HG02763 (cell line): ENCODE measurements around the gene SHPK.

Experiments used
- ATAC-seq: cut with Tn5 transposase; IDR thresholded peaks from one replicate; pipeline ENCODE4 v1.9.1; 2021; ENCODE audit warnings: mild to moderate bottlenecking, moderate library complexity; ENCODE audit not compliant: unreplicated experiment

SHPK gene

GRCh38 chr17:3635474-3636153 lies 436 bp downstream of the SHPK start:
- no peak for ATAC-seq

- no peak for ATAC-seq
Measured at GRCh38 chr17:3632287-3632686, 3.8 kb downstream of the SHPK start.

DNA sequence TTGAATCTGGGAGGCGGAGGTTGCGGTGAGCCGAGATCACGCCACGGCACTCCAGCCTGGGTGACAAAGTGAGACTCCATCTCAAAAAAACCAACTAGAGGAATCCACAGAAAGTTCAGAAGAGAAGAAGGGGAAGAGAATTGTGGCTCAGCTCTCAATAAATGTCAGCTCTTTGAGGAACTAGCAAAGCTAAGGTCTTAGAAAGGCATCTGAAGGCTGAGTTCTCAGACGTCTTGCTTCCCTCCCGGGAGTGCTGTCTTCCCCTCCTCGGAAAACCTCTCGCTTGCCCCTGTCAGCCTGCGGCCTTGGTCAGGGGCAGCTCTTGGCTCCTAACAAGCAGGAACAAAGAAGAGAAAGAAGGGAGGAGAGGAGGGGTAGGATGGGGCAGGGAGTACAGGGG lies 5.3 kb downstream of the SHPK start:
- ATAC-seq, result no peak

DNA sequence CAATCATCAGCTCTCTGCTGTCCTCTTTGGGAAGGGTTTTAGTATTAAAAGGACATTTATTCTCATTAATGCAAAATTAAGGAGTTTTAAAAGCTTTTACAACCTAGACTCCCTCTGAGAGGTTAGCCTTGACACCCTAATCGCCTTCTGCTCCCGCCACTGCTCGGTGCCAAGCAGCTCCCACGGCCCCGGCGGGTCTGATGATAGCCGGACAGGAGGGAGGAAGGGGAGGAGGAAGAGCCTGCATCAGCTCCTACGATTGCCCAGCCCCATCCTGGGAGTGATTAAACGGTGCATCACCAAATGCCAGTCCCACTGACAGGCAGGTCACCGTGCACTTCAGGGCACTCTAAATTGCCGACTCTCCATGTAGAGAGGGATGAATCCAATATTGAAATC lies 8.3 kb downstream of the SHPK start:
- ATAC-seq, result no peak

DNA sequence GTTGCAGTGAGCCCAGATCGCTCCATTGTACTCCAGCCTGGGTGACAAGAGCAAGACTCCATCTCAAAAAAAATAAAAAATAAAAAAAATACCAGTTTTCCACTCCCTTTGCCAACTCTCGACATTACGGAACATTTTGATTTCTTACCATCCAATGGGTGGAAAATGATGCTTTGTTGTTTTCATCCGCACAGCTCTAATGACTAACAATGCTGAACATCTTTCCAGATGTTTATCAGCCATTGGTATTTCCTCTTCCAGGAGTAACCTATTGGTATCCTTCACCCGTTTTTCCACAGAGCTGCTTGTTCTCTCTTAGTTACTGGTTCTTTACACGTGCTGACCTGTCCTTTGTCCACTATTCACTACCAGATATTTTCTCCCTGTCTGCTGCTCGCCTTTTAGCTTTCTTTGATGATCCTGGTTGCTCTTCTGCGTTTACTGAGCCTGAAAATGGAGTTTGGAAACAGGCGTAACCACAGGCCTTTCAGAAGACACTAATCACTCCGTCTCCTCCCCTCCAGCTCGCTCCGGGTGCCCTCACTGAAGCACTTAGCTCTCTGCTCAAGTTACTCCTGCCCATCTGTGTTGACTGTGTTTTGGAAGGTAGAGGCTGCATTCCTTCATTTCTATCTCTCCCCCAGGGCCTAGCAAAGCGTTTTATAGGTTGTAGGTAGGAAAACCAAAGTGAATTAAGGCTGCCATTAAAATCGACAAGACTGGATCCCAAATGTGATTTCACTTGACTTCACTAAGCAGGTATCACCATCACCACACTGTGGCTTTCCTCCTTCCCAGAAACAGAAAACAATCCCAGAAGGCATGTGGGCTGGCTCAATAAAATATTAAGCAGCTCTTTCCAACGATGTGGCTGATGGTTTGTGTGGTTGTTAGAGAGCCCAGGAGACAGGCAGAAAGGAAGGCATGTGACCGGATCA lies 8.9 kb downstream of the SHPK start:
- no peak for ATAC-seq

DNA sequence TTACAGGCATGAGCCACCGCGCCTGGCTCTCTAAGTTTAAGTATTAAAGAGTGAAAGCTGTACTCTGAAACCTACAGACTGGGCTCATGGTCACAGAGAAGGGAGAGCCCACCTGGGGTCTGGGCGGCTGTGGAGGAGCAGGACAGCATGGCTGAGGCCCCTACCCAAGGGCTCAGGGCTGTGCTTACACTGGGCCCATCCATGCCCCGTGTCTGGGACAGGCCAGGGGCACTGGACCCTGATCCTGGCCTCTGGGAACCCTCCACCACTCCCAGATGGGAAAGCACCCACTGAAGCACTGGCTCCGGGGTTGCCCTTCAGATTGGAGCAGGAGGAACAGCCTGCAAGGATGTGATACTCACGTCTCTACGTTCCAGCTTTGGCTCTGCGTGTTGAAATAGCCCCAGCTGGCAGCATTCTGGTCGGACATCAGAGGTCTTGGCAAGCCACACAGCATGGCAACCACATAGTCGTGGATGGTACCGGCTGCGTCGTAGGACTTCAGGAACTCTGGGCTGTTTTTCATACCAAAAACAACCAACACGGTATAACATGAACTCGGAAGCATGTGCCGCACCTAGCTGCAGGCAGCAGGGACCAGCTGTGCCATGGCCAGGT lies 13.0 kb downstream of the SHPK start:
- no peak for ATAC-seq

GRCh38 chr17:3621146-3621720 lies 14.8 kb downstream of the SHPK start:
- ATAC-seq, result no peak

- no peak for ATAC-seq
Measured at GRCh38 chr17:3615160-3615870, 20.7 kb downstream of the SHPK start.

- no peak for ATAC-seq
Measured at GRCh38 chr17:3613124-3613523, 22.9 kb downstream of the SHPK start.

DNA sequence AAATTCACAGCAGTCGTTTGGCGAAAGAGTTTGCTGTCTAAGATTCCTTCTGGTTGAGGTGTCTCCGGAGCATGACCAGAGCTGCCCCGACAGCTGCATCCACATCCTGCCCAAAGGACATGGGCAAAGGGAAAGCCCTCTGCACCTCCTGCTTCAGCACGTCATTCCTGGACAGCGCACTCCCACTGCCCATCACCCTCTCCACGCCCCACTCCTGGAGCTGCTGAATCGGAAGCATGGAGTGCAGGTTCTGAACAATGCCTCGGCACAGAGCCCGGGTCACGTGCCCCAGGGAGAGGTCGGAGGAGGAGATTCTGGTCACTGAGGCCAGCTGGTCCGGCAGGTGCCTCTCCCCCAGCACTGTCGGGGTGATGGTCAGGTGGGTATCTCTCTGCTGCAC lies 25.5 kb downstream of the SHPK start:
- no peak for ATAC-seq

DNA sequence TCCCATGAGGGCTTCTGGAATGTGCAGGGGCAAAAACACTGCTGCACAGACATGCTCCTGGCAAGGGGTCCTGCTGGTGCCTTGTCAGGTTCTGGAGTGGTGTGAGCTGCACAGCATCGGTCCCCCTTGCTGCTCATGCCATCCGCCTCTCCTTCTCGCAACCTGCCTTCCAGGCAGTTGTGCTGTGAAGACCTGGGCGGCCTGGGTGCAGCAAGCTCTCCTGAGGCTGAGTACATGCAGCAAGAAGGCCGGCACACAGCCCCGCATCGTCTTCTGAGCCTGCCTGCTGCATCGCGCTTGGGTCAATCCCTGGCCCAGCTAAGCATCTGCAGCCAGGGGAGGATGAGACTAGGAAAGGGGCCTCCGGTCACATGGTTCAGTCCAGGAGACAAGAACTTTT lies 26.4 kb downstream of the SHPK start:
- ATAC-seq, result no peak

DNA sequence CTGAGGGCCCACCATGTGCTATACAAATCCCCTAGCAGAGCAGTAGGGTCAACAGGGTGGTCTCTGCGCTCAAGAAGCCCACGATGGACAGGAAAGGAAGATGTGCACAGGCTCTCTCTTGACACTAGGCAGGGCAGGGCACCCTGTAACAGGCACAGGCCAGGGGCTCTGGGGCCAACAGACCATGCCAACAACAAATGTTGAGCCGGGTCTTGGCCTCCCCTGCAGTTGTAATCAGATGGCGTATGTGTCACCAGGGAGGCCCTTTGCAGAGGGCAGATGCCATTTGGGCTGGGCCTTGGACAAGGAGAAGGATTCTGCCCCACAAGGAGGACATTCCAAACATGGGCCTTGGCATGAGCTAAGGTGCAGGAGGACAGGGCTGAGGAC lies 32.2 kb downstream of the SHPK start:
- no peak for ATAC-seq

GRCh38 chr17:3603119-3603869 lies 32.8 kb downstream of the SHPK start:
- ATAC-seq, result no peak

DNA sequence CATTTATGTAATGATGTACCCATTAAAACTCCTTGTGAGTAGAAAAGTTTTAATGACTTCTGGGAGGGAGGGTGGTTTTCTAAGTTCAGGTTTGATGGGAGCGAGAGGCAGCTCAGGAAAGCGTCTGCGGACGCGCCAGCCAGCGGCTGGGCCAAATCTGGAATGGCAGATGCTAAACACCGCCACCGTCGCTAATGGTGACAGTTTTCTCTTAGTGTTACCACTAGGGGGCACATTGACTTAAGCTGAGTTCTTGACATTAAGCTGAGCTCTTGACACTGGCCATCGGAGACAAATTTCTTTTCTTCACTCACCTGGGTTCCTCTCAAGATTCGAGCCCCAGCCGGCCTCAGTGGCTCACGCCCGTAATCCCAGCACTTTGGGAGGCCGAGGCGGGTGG lies 33.6 kb downstream of the SHPK start:
- no peak for ATAC-seq

GRCh38 chr17:3600529-3601205 lies 35.4 kb downstream of the SHPK start:
- no peak for ATAC-seq

DNA sequence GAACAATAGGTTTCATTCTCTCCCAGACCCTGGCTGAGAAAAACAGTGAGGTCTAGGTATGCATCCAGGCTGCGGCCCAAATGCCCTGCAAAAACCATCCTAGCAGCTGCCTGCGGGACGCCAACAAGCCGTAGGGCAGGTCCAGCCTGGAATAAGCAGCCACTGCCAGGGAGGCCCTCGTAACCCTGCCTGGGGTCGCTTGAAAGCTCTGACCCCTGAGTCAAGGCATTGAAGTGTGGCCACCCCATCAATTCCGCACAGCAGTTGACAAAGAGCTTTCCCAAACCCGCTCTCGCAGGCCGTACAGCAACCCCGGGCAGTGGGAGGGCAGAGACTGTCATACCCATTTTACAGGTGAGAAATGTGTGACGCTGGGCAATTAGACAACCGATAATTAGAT lies 38.0 kb downstream of the SHPK start:
- ATAC-seq, result no peak

DNA sequence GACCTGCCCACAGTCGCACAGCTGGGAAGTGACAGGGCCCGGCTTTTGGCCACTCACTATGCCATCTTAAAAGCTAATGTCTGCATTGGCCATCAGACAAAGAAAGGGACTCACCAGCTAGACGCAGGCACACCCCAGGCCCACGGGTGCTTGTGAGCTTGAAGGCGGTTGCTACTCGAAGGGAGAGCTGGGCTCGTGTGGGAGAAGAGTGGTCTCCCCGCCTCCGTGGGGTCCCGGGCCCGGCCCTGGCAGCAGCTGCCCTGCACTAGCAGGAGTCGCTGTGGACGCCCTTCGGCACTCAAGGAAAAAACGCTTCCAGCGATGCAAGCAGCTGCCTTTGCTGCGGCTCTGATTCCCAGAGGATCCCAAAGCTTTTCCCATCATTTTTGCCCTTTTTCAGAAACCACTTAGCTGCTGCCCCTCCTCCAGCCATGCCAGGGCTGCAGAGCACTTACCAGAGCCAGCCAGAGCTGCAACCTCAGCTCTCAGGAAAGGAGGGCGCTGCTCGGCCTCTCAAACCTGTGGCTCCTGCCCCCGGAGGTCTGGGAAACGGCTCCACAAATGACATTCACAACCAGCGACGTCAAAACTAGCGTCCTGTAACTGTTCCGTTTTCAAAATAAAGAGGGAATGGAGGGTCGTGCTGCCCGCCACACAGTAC lies 39.1 kb downstream of the SHPK start:
- ATAC-seq, result no peak

- ATAC-seq, result no peak
Measured at GRCh38 chr17:3594976-3595375, 41.1 kb downstream of the SHPK start.
